ENCODE data around the gene GCFC2.

Gene GCFC2

GRCh38 chr2:75627902-75628504 is 82.7 kb downstream of the GCFC2 start:
- DNase-seq (ENCODE audit: low spot score): peak; percentile 80

GRCh38 chr2:75622929-75623328 is 87.8 kb downstream of the GCFC2 start:
- no peak for DNase-seq (ENCODE audit: low spot score)

- no peak for DNase-seq (ENCODE audit: low spot score)
These were observed 88.2 kb downstream of the GCFC2 start for GRCh38 chr2:75622500-75622899.

GRCh38 chr2:75621228-75621627 is 89.5 kb downstream of the GCFC2 start:
- no peak for DNase-seq (ENCODE audit: low spot score)

- DNase-seq (ENCODE audit: low spot score): no peak
These were observed 90.6 kb downstream of the GCFC2 start for GRCh38 chr2:75619956-75620740.

- no peak for DNase-seq (ENCODE audit: low spot score)
These were observed 93.8 kb downstream of the GCFC2 start for GRCh38 chr2:75616933-75617332.

GRCh38 chr2:75616406-75616805 is 94.3 kb downstream of the GCFC2 start:
- no peak for DNase-seq (ENCODE audit: low spot score)

- DNase-seq (ENCODE audit: low spot score): no peak
These were observed 96.5 kb downstream of the GCFC2 start for GRCh38 chr2:75614162-75614651.

- DNase-seq (ENCODE audit: low spot score): no peak
These were observed 97.9 kb downstream of the GCFC2 start for GRCh38 chr2:75612862-75613243.
